ENCODE results near the gene AP2A2. TPM values are rescaled to one million over a fixed set of nuclear protein-coding genes. Genes with fewer than 3 reads are reported as not detected.

AP2A2 gene
- total RNA-seq, 1 experiment from 2014 or later: 29.6 TPM

DNA sequence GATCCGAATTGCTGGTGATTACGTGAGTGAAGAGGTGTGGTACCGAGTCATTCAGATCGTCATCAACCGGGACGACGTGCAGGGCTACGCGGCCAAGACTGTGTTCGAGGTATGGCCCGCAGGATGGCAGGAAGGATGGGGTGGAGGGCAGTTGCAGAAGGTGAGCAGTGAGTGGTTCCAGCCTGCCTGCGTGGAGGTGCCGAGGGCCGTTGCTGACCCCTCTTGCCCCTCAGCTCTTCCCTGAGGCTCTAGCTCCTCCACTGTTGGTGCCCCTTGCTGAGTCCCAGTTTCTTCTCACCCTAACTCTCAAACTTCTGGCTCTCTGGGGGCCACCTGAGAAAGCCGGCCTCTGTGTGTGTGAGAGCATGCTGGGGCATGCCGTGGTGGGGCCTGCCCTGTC lies 66.9 kb downstream of the AP2A2 start:
- H4K20me1 ChIP-seq (ENCODE audit: low read length): no peaks in the 10 kb centered on the region
- POLR2A ChIA-PET (ENCODE audit: unreplicated experiment): no interaction called here
- H3K9ac ChIP-seq (ENCODE audit: low read length): no peak overlapping the region
- DNase-seq: no peak
- no peak overlapping the region for H3K4me2 ChIP-seq (ENCODE audit: low read length)
- no peak overlapping the region for H2AFZ ChIP-seq (ENCODE audit: low read length)
- H3K27ac ChIP-seq (ENCODE audit: low read length): no peak overlapping the region
- H3K79me2 ChIP-seq (ENCODE audit: low read length): no peaks in the 10 kb centered on the region
- H3K36me3 ChIP-seq (ENCODE audit: low read depth, low read length): no peaks in the 10 kb centered on the region; the same call in 1 of the 2 replicates
- H3F3A ChIP-seq (ENCODE audit: low read length, unreplicated experiment): no peaks in the 10 kb centered on the region
- H3K4me1 ChIP-seq (ENCODE audit: insufficient read depth, low read length): no peaks in the 10 kb centered on the region
- H3K4me3 ChIP-seq (ENCODE audit: low read length): no peak overlapping the region
- no peaks in the 10 kb centered on the region for H3K9me2 ChIP-seq (replicated peaks; ENCODE audit: low read length)
- CTCF ChIA-PET: no interaction called here
- TF ChIP-seq EZH2phosphoT487 (IDR thresholded peaks at IDR 0.05; ENCODE audit: borderline replicate concordance, low read length): no peak
- ATAC-seq: no peak
- H3K9me3 ChIP-seq (ENCODE audit: low read length): no peaks in the 10 kb centered on the region
- intact Hi-C loops (cut with micrococcal nuclease): no loop called here
- H3K27me3 ChIP-seq (ENCODE audit: low read length): no peaks in the 10 kb centered on the region
- BruUV-seq (replicated peaks): no TSS peak

DNA sequence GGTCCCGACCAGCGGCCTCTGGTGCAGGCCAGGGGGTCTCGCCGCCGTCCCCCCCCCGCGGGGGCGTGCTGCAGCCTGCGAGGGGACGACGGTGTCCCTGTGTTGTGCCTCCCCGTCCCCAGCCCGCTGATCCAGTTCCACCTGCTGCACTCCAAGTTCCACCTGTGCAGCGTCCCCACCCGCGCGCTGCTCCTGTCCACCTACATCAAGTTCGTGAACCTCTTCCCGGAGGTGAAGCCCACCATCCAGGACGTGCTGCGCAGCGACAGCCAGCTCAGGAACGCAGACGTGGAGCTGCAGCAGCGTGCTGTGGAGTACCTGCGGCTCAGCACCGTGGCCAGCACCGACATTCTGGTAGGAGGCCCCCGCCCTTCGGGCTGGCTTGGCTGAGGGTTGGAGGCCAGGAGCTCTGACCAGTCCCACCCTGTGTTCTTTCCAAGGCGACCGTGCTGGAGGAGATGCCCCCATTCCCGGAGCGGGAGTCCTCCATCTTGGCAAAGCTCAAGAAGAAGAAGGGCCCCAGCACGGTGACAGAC lies 68.0 kb downstream of the AP2A2 start:
- POLR2A ChIA-PET (ENCODE audit: unreplicated experiment): interaction anchor here (0.5 kb wide), 1 partner anchor 210 kb away, joined by 3 read pairs; no protein-coding TSS in a partner anchor

GRCh38 chr11:995044-995751 lies 69.5 kb downstream of the AP2A2 start:
- no peak for TF ChIP-seq EZH2phosphoT487 (IDR thresholded peaks at IDR 0.05; ENCODE audit: borderline replicate concordance, low read length)
- TF ChIP-seq, protein P1, sequence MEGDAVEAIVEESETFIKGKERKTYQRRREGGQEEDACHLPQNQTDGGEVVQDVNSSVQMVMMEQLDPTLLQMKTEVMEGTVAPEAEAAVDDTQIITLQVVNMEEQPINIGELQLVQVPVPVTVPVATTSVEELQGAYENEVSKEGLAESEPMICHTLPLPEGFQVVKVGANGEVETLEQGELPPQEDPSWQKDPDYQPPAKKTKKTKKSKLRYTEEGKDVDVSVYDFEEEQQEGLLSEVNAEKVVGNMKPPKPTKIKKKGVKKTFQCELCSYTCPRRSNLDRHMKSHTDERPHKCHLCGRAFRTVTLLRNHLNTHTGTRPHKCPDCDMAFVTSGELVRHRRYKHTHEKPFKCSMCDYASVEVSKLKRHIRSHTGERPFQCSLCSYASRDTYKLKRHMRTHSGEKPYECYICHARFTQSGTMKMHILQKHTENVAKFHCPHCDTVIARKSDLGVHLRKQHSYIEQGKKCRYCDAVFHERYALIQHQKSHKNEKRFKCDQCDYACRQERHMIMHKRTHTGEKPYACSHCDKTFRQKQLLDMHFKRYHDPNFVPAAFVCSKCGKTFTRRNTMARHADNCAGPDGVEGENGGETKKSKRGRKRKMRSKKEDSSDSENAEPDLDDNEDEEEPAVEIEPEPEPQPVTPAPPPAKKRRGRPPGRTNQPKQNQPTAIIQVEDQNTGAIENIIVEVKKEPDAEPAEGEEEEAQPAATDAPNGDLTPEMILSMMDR (conservative IDR thresholded peaks at IDR 0.05; ENCODE audit: low read depth, low read length): no peak
- no peak for TF ChIP-seq EZH2 (IDR thresholded peaks at IDR 0.05; ENCODE audit: low read length, unreplicated experiment)
- intact Hi-C loops (cut with micrococcal nuclease): no loop called here
- H3K4me2 ChIP-seq (ENCODE audit: low read length): no peak overlapping the region
- no peaks in the 10 kb centered on the region for H3F3A ChIP-seq (ENCODE audit: low read length, unreplicated experiment)
- H3K9me3 ChIP-seq (ENCODE audit: low read length): no peaks in the 10 kb centered on the region
- BruUV-seq (replicated peaks): no TSS peak
- H3K9ac ChIP-seq (ENCODE audit: low read length): no peak overlapping the region
- no peak overlapping the region for H3K27ac ChIP-seq (ENCODE audit: low read length)
- no peak overlapping the region for H3K4me3 ChIP-seq (ENCODE audit: low read length)
- H3K27me3 ChIP-seq (ENCODE audit: low read length): no peaks in the 10 kb centered on the region
- ChIA-PET POLR2A (ENCODE audit: unreplicated experiment) (no interaction called here), CTCF (no interaction called here)
- DNase-seq (no peak), ATAC-seq (peak; percentile 27; the same call in 1 of the 2 replicates)
- H4K20me1 ChIP-seq (ENCODE audit: low read length): no peaks in the 10 kb centered on the region
- H3K4me1 ChIP-seq (ENCODE audit: insufficient read depth, low read length): no peaks in the 10 kb centered on the region
- H3K79me2 ChIP-seq (ENCODE audit: low read length): no peaks in the 10 kb centered on the region
- H3K9me2 ChIP-seq (replicated peaks; ENCODE audit: low read length): no peaks in the 10 kb centered on the region
- no peaks in the 10 kb centered on the region; the same call in 1 of the 2 replicates for H3K36me3 ChIP-seq (ENCODE audit: low read depth, low read length)
- H2AFZ ChIP-seq (ENCODE audit: low read length): no peak overlapping the region

More for the DNA sequence above, 68.0 kb downstream of the AP2A2 start:
- no peak overlapping the region for H3K9ac ChIP-seq (ENCODE audit: low read length)
- no peaks in the 10 kb centered on the region for H3K9me3 ChIP-seq (ENCODE audit: low read length)
- no peaks in the 10 kb centered on the region for H3K79me2 ChIP-seq (ENCODE audit: low read length)
- no peak overlapping the region for H3K4me3 ChIP-seq (ENCODE audit: low read length)
- H3K4me2 ChIP-seq (ENCODE audit: low read length): no peak overlapping the region
- intact Hi-C loops (cut with micrococcal nuclease): no loop called here
- H3K27ac ChIP-seq (ENCODE audit: low read length): no peak overlapping the region
- no peak overlapping the region for H2AFZ ChIP-seq (ENCODE audit: low read length)
- DNase-seq (no peak), ATAC-seq (no peak)
- no peaks in the 10 kb centered on the region for H3F3A ChIP-seq (ENCODE audit: low read length, unreplicated experiment)
- no TSS peak for BruUV-seq (replicated peaks)
- no peaks in the 10 kb centered on the region for H3K9me2 ChIP-seq (replicated peaks; ENCODE audit: low read length)
- no peaks in the 10 kb centered on the region for H3K27me3 ChIP-seq (ENCODE audit: low read length)
- no peaks in the 10 kb centered on the region for H4K20me1 ChIP-seq (ENCODE audit: low read length)
- H3K4me1 ChIP-seq (ENCODE audit: insufficient read depth, low read length): no peaks in the 10 kb centered on the region
- no peak for TF ChIP-seq EZH2phosphoT487 (IDR thresholded peaks at IDR 0.05; ENCODE audit: borderline replicate concordance, low read length)
- TF ChIP-seq, protein P1 (conservative IDR thresholded peaks at IDR 0.05; ENCODE audit: low read depth, low read length): no peak
- TF ChIP-seq EZH2 (IDR thresholded peaks at IDR 0.05; ENCODE audit: low read length, unreplicated experiment): no peak
- CTCF ChIA-PET: no interaction called here
- no peaks in the 10 kb centered on the region; the same call in 1 of the 2 replicates for H3K36me3 ChIP-seq (ENCODE audit: low read depth, low read length)

Measured in PC-3 (cell line).